Heart left ventricle (tissue), 16 donors: ENCODE results near the gene RIN2. TPM values are rescaled to one million over a fixed set of nuclear protein-coding genes. Genes with fewer than 3 reads are reported as not detected.

Experiments used
- ATAC-seq, 4 donors: fragments of 200-7000 bp; cut with Tn5 transposase; one replicate each; pipeline ENCODE4 v1.9.1; 2020 to 2022; ENCODE audit warnings: moderate library complexity in 4 of 4, mild to moderate bottlenecking in 3 of 4, moderate number of reproducible peaks in 1 of 4
- DNase-seq, 5 donors: peaks; one replicate each; pipeline ENCODE4 v3.0.0-alpha.2; 2020
- H3K27ac ChIP-seq, 12 donors: fragments of 200-600 bp; sonication (generic) in 4 of 12; one replicate each; pipeline versions ENCODE4 v1.5.0 to v1.8.0; 2016 to 2022; ENCODE audit warnings: mild to moderate bottlenecking in 2 of 12
- H3K27me3 ChIP-seq, 9 donors: fragments of 200-600 bp; sonication (generic) in 2 of 9; one replicate each; pipeline versions ENCODE4 v1.5.1 to v1.8.0; 2016 to 2022; ENCODE audit warnings: mild to moderate bottlenecking in 3 of 9
- H3K36me3 ChIP-seq, 9 donors: fragments of 200-600 bp; sonication (generic) in 2 of 9; one replicate each; pipeline versions ENCODE4 v1.5.0 to v1.8.0; 2018 to 2022; ENCODE audit warnings: mild to moderate bottlenecking in 2 of 9
- H3K4me1 ChIP-seq, 12 donors: fragments of 200-600 bp; sonication (generic) in 4 of 12; one replicate each; pipeline versions ENCODE4 v1.5.0 to v1.8.0; 2016 to 2022; ENCODE audit warnings: mild to moderate bottlenecking in 3 of 12
- H3K4me3 ChIP-seq, 12 donors: fragments of 200-600 bp; sonication (generic) in 4 of 12; one replicate each; pipeline versions ENCODE4 v1.5.0 to v1.8.0; 2017 to 2022; ENCODE audit warnings: mild to moderate bottlenecking in 9 of 12, moderate library complexity in 4 of 12
- H3K9me3 ChIP-seq, 12 donors: fragments of 200-600 bp; sonication (generic) in 4 of 12; one replicate each; pipeline versions ENCODE4 v1.5.0 to v1.8.0; 2016 to 2022; ENCODE audit warnings: mild to moderate bottlenecking in 1 of 12
- CTCF ChIP-seq, 12 donors: fragments of 200-600 bp; sonication (generic) in 4 of 12; IDR thresholded peaks; one replicate each; pipeline versions ENCODE4 v1.5.0 to v1.8.0; 2018 to 2022; ENCODE audit warnings: antibody characterized with exemption in 12 of 12, mild to moderate bottlenecking in 5 of 12
- POLR2A ChIP-seq, 2 donors: fragments of 450-650 bp; IDR thresholded peaks; one replicate each; pipeline ENCODE4 v1.6.1; 2017; ENCODE audit warnings: antibody characterized with exemption in 2 of 2, mild to moderate bottlenecking in 2 of 2, moderate library complexity in 2 of 2
- WGBS, 4 donors: extraction: QIAGEN DNeasy Blood & Tissue Kit in 2 of 4; methylation state at CpG; one replicate each; pipeline versions ENCODE4 v1.1.5 to v1.1.7; 2013 to 2018; 5-methylcytosine and 5-hydroxymethylcytosine counted together
- intact Hi-C, 10 donors: fragments of 100-400 bp; cut with DNase I; formaldehyde crosslinking; loops; one replicate each; pipeline versions ENCODE4 v1.11.1 to v1.14.2; 2022
- polyA plus RNA-seq, 2 donors: library from polyadenylated mRNA; stranded (reverse); fragments of 200-250 nt; gene quantifications; one replicate each; pipeline ENCODE4 v1.2.3, GENCODE V29; 2013
- total RNA-seq, 9 donors: library from RNA; depleted of rRNA in 2 of 9; stranded (reverse); fragments of >200 nt in 2 of 9; fragmentation: NEBNext Ultra II Directional in 3 of 9; extraction: Animal tissue kit (Norgen Biotek cat#: 25700) in 3 of 9; gene quantifications; one replicate each; pipeline versions ENCODE4 v1.1.0 to v1.2.4, GENCODE V29; 2016 to 2023
- donor health status: ischemic (EF 13 %, LVEDD 7.1; RV severe dilation, severe dysfunction).
- donor health status: healthy with polysubstance abuse.
- donor health status: DM: no; HTN: yes; CAD: no.
- donor health status: DM: no; HTN: no; CAD: no.
- donor health status: ischemic (EF 25% LVEDD 6.9; RV normal size, moderate dysfunction).
- donor health status: ischemic (EF 25% LVEDD 5.7; RV mildly dilated, moderate dysfunction).
- donor health status: healthy.
- donor health status: DM: yes; HTN: yes; CAD: no.
- donor health status: ischemic (EF 35%, LVEDD 5.7; RV mildly dilated, moderate dysfunction).
- donor health status: nonischemic (EF 11% LVEDD 7.7; RV severe dilation, severe dysfunction).
- donor health status: DM: yes; HTN: yes; CAD: no.
- donor health status: PGD.
- donor health status: ischemic (EF 29% LVEDD 5.4; RV normal size, mild dysfunction).
- donor health status: nonischemic (EF 23%, LVEDD 6.1; RV moderate dilation, normal function).

RIN2 gene
- total and polyA plus RNA-seq, 11 donors, result 15.0 to 76.5 (median 56.7) TPM

DNA sequence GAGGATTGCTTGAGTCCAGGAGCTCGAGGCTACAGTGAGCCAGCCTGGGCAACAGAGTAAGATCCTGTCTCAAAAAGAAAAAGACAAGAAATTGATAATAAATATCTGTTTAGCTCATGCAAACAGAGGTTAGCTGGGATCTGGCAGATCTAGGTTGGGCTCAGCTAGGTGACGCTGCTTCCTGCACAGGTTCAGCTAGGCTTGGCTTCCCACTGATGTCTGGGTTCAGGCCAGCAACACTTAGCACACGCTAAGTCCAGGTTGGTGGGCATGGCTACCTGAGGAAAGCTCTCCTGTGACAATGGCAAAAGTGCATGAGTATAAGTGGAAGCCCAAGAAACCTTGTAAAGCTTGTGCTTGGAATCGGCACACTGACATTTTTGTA, 48.7 kb downstream of the RIN2 start:
- no peaks in the 10 kb centered on the region for H3K27me3 ChIP-seq
- H3K36me3 ChIP-seq, result peaks cover 0 to 38% (median 10%) of the 10 kb centered on the region in 9 donors
- intact Hi-C loops, result no loop called here
- ATAC-seq, result peak in 3 of 4 donors; percentile 15 to 27 (median 16)
- no peak for DNase-seq
- no peak overlapping the region for H3K4me3 ChIP-seq
- TF ChIP-seq POLR2A (IDR thresholded peaks at IDR 0.05) (no peak), CTCF (IDR thresholded peaks at IDR 0.05) (no peak)
- H3K9me3 ChIP-seq, result no peaks in the 10 kb centered on the region
- peak overlapping the region in 8 of 12 donors; percentile 7 to 51 (median 45) for H3K27ac ChIP-seq
- WGBS, 4 donors, result 53 to 61% (median 61%) methylated on average over 4 of the region's 4 CpGs
- H3K4me1 ChIP-seq, result peaks cover 0 to 49% (median 26%) of the 10 kb centered on the region in 12 donors

GRCh38 chr20:19807191-19807945, 49.3 kb downstream of the RIN2 start:
- Histone ChIP-seq H3K4me3 (no peak overlapping the region), H3K27me3 (no peaks in the 10 kb centered on the region), H3K27ac (peak overlapping the region in 7 of 12 donors; percentile 15 to 51 (median 45)), H3K4me1 (peaks cover 0 to 49% (median 27%) of the 10 kb centered on the region in 12 donors), H3K36me3 (peaks cover 0 to 33% (median 5%) of the 10 kb centered on the region in 9 donors), H3K9me3 (no peaks in the 10 kb centered on the region)
- DNase-seq (no peak), ATAC-seq (peak in 3 of 4 donors; percentile 40 to 53 (median 51))
- TF ChIP-seq CTCF (IDR thresholded peaks at IDR 0.05), result no peak
- intact Hi-C loops, result no loop called here
